H1 (cell line): ENCODE data around the gene CAMTA1. TPM values are rescaled to one million over a fixed set of nuclear protein-coding genes. Genes with fewer than 3 reads are reported as not detected.

Experiments used
- CTCF ChIA-PET: fragments of 300-600 bp; sonication (Branson Sonifier 250); formaldehyde crosslinking; loops from one replicate; lab custom pipeline; 2021; ENCODE audit not compliant: partially characterized antibody; lab: Charles Lee
- POLR2A ChIA-PET: fragments of 300-600 bp; sonication (Branson Sonifier 250); formaldehyde crosslinking; loops from one replicate; lab custom pipeline; 2021; ENCODE audit warnings: inconsistent platforms; ENCODE audit not compliant: partially characterized antibody; lab: Charles Lee
- DNase-seq, 2 experiments: peaks; one replicate each; pipeline versions ENCODE4 v3.0.0 to v3.0.0-alpha.2; 2010 to 2022; ENCODE audit warnings: low spot score in 2 of 2, low read depth in 1 of 2, mixed read lengths in 1 of 2
- FAIRE-seq: peaks from 2 replicates; lab custom pipeline; 2011; peaks lifted over from hg19 to GRCh38; lab: Jason Lieb, UNC
- H2AFZ ChIP-seq: 2 replicates; pipeline ENCODE4 v1.8.1; 2012; ENCODE audit warnings: low read length, inconsistent platforms
- H2AK5ac ChIP-seq: 2 replicates; pipeline ENCODE4 v1.6.1; 2013; ENCODE audit warnings: low read depth, low read length
- H2BK120ac ChIP-seq: replicated peaks from 2 replicates; pipeline ENCODE3; 2013; ENCODE audit warnings: low read depth, low read length, inconsistent platforms
- H2BK12ac ChIP-seq: 2 replicates; pipeline ENCODE4 v1.6.1; 2013; ENCODE audit warnings: low read depth, low read length
- H2BK15ac ChIP-seq: 2 replicates; pipeline ENCODE4 v1.6.1; 2013; ENCODE audit warnings: low read length
- H2BK20ac ChIP-seq: 2 replicates; pipeline ENCODE4 v1.6.1; 2013; ENCODE audit warnings: low read length
- H2BK5ac ChIP-seq: 2 replicates; pipeline ENCODE4 v1.6.1; 2013; ENCODE audit warnings: low read depth, low read length
- H3K14ac ChIP-seq: 2 replicates; pipeline ENCODE4 v1.6.1; 2013; ENCODE audit warnings: inconsistent platforms; ENCODE audit not compliant: insufficient read length
- H3K18ac ChIP-seq: 2 replicates; pipeline ENCODE4 v1.6.1; 2013; ENCODE audit warnings: low read length; ENCODE audit errors: extremely low read depth
- H3K23ac ChIP-seq: 2 replicates; pipeline ENCODE4 v1.6.1; 2013; ENCODE audit warnings: inconsistent platforms; ENCODE audit not compliant: insufficient read length
- H3K23me2 ChIP-seq: 2 replicates; pipeline ENCODE4 v1.6.1; 2013; ENCODE audit warnings: low read depth, low read length
- H3K27ac ChIP-seq: 2 replicates; pipeline ENCODE4 v1.6.1; 2011; ENCODE audit warnings: low read depth, low read length, inconsistent platforms
- H3K27me3 ChIP-seq, 4 experiments: replicated peaks in 1 of 4; 1 replicate in 1 of 4; 2 replicates in 3 of 4; pipeline versions ENCODE4 v1.6.1 to v1.8.1; 2011 to 2013; ENCODE audit warnings: low read length in 3 of 4, mild to moderate bottlenecking in 3 of 4, inconsistent platforms in 2 of 4, mixed read lengths in 2 of 4, moderate library complexity in 1 of 4; ENCODE audit not compliant: control insufficient read depth in 3 of 4, insufficient read depth in 3 of 4; ENCODE audit errors: extremely low read depth in 1 of 4
- H3K36me3 ChIP-seq, 4 experiments: 2 replicates each; pipeline versions ENCODE4 v1.6.1 to v1.8.1; 2011 to 2013; ENCODE audit warnings: mild to moderate bottlenecking in 4 of 4, low read length in 3 of 4, moderate library complexity in 2 of 4, control low read depth in 1 of 4, inconsistent platforms in 1 of 4; ENCODE audit not compliant: insufficient read depth in 4 of 4, control insufficient read depth in 2 of 4
- H3K4ac ChIP-seq: replicated peaks from 2 replicates; pipeline ENCODE3; 2013; ENCODE audit warnings: low read length, low read depth, mixed read lengths, inconsistent platforms; ENCODE audit not compliant: insufficient read length
- H3K4me1 ChIP-seq, 4 experiments: replicated peaks in 1 of 4; 1 replicate in 1 of 4; 2 replicates in 3 of 4; pipeline versions ENCODE4 v1.6.1 to v1.8.1; 2011 to 2013; ENCODE audit warnings: low read length in 3 of 4, inconsistent platforms in 2 of 4, mixed read lengths in 1 of 4; ENCODE audit not compliant: insufficient read depth in 4 of 4, control insufficient read depth in 3 of 4
- H3K4me2 ChIP-seq, 2 experiments: 2 replicates each; pipeline versions ENCODE4 v1.6.1 to v1.8.1; 2011 to 2013; ENCODE audit warnings: low read depth in 2 of 2, low read length in 2 of 2, control low read depth in 1 of 2, inconsistent platforms in 1 of 2, mild to moderate bottlenecking in 1 of 2; ENCODE audit not compliant: insufficient read depth in 1 of 2
- H3K4me3 ChIP-seq, 4 experiments: fragments of 200-600, 300-600 bp in 1 of 4; sonication (generic), shearing (Covaris generic), sonication (Bioruptor Twin) in 1 of 4; 2 replicates each; pipeline versions ENCODE4 v1.5.1 to v1.8.1; 2011 to 2016; ENCODE audit warnings: low read length in 4 of 4, low read depth in 3 of 4, control low read depth in 2 of 4, inconsistent platforms in 2 of 4, mild to moderate bottlenecking in 2 of 4, mixed read lengths in 1 of 4, moderate library complexity in 1 of 4; ENCODE audit not compliant: insufficient read depth in 2 of 4; ENCODE audit errors: extremely low read depth in 1 of 4
- H3K56ac ChIP-seq: replicated peaks from 2 replicates; pipeline ENCODE3; 2013; ENCODE audit warnings: low read depth, mild to moderate bottlenecking, mixed read lengths, low read length, inconsistent platforms; ENCODE audit not compliant: insufficient read length
- H3K79me1 ChIP-seq: 2 replicates; pipeline ENCODE4 v1.6.1; 2013; ENCODE audit warnings: low read depth, low read length, control low read depth
- H3K79me2 ChIP-seq, 2 experiments: 2 replicates each; pipeline versions ENCODE4 v1.6.1 to v1.8.1; 2012 to 2013; ENCODE audit warnings: low read length in 2 of 2, mild to moderate bottlenecking in 2 of 2, inconsistent platforms in 1 of 2; ENCODE audit not compliant: insufficient read depth in 2 of 2, control insufficient read depth in 1 of 2
- H3K9ac ChIP-seq, 4 experiments: replicated peaks in 1 of 4; 1 replicate in 1 of 4; 2 replicates in 3 of 4; pipeline versions ENCODE4 v1.6.1 to v1.8.1; 2011 to 2013; ENCODE audit warnings: low read depth in 3 of 4, low read length in 3 of 4, control low read depth in 2 of 4, mild to moderate bottlenecking in 2 of 4, moderate library complexity in 2 of 4, inconsistent platforms in 1 of 4; ENCODE audit errors: extremely low read depth in 1 of 4
- H3K9me3 ChIP-seq, 2 experiments: 2 replicates each; pipeline versions ENCODE4 v1.6.1 to v1.8.1; 2012 to 2013; ENCODE audit warnings: mild to moderate bottlenecking in 2 of 2, moderate library complexity in 2 of 2, control low read depth in 1 of 2, inconsistent platforms in 1 of 2, low read depth in 1 of 2, low read length in 1 of 2, mixed read lengths in 1 of 2; ENCODE audit not compliant: insufficient read depth in 2 of 2
- H4K20me1 ChIP-seq, 2 experiments: replicated peaks in 1 of 2; 2 replicates each; pipeline versions ENCODE3 to v1.8.1; 2011 to 2013; ENCODE audit warnings: inconsistent platforms in 2 of 2, low read length in 2 of 2, mild to moderate bottlenecking in 1 of 2; ENCODE audit not compliant: insufficient read depth in 2 of 2, control insufficient read depth in 1 of 2
- H4K5ac ChIP-seq: 2 replicates; pipeline ENCODE4 v1.6.1; 2013; ENCODE audit warnings: low read length, low read depth, mixed read lengths, inconsistent platforms; ENCODE audit not compliant: insufficient read length
- H4K8ac ChIP-seq: 2 replicates; pipeline ENCODE4 v1.8.0; 2013; ENCODE audit warnings: mild to moderate bottlenecking, moderate library complexity, low read length, inconsistent platforms; ENCODE audit not compliant: insufficient read depth; ENCODE audit errors: extremely low read depth
- H4K91ac ChIP-seq: replicated peaks from 2 replicates; pipeline ENCODE3; 2013; ENCODE audit warnings: low read length, mixed read lengths, inconsistent platforms; ENCODE audit not compliant: insufficient read length
- POLR2AphosphoS5 ChIP-seq: IDR thresholded peaks from 2 replicates; pipeline ENCODE4 v1.6.1; 2011; ENCODE audit warnings: low read depth, low read length
- RNF2 ChIP-seq: fragments of 200-900, 300-1000 bp; sonication (generic); IDR thresholded peaks from 2 replicates; pipeline ENCODE4 v1.7.1; 2016; ENCODE audit warnings: borderline replicate concordance, low read depth, mild to moderate bottlenecking, antibody characterized with exemption, low read length; ENCODE audit not compliant: poor library complexity, severe bottlenecking; ENCODE audit errors: missing control alignments
- SIX5 ChIP-seq: IDR thresholded peaks from 2 replicates; pipeline ENCODE4 v1.6.1; 2011; ENCODE audit warnings: mild to moderate bottlenecking, low read depth, low read length
- SP2 ChIP-seq: IDR thresholded peaks from 2 replicates; pipeline ENCODE4 v1.6.1; 2012; ENCODE audit warnings: mild to moderate bottlenecking, low read length, inconsistent platforms
- SUZ12 ChIP-seq: fragments of 200-600 bp; sonication (generic); IDR thresholded peaks from 2 replicates; pipeline ENCODE4 v1.6.1; 2012; ENCODE audit warnings: mild to moderate bottlenecking, inconsistent platforms, low read length, moderate library complexity, mixed read lengths
- YY1 ChIP-seq: IDR thresholded peaks from 2 replicates; pipeline ENCODE4 v1.6.1; 2011; ENCODE audit warnings: low read depth, mild to moderate bottlenecking, low read length
- WGBS, 2 experiments: shearing (Covaris generic) in 1 of 2; methylation state at CpG; one replicate each; pipeline versions ENCODE4 v1.1.6 to v1.1.7; 2013 to 2015; ENCODE audit warnings: low lambda C conversion rate in 2 of 2, mixed read lengths in 2 of 2, inconsistent platforms in 1 of 2, low coverage in 1 of 2, missing lambda C conversion rate in 1 of 2; ENCODE audit not compliant: insufficient replicate concordance in 2 of 2, insufficient coverage in 1 of 2, insufficient read length in 1 of 2; ENCODE audit errors: extremely low coverage in 1 of 2, missing lambda C conversion rate in 1 of 2; 5-methylcytosine and 5-hydroxymethylcytosine counted together
- polyA plus RNA-seq, 7 experiments: library from polyadenylated mRNA; depleted of rRNA in 3 of 7; stranded (reverse) in 5 of 7; unstranded in 2 of 7; fragments of >200 nt in 5 of 7; fragments of 200-250 nt in 2 of 7; gene quantifications; 1 replicate in 5 of 7; 2 replicates in 1 of 7; 4 replicates in 1 of 7; pipeline versions ENCODE4 v1.2.1 to v1.2.3, GENCODE V29; 2011 to 2013; ENCODE audit warnings: missing spikeins in 2 of 7, mixed read lengths in 2 of 7
- total RNA-seq: library from RNA; stranded (reverse); fragmentation: NEBNext Ultra II Directional; extraction: Animal tissue kit (Norgen Biotek cat#: 25700); gene quantifications from 2 replicates; pipeline ENCODE4 v1.2.1, GENCODE V29; 2021

Gene CAMTA1
- total and polyA plus RNA-seq, 2 of the 8 experiments (the other 6 are each of a cell fraction or from before 2014, with no cell fraction given): 65.0 to 119 TPM

DNA sequence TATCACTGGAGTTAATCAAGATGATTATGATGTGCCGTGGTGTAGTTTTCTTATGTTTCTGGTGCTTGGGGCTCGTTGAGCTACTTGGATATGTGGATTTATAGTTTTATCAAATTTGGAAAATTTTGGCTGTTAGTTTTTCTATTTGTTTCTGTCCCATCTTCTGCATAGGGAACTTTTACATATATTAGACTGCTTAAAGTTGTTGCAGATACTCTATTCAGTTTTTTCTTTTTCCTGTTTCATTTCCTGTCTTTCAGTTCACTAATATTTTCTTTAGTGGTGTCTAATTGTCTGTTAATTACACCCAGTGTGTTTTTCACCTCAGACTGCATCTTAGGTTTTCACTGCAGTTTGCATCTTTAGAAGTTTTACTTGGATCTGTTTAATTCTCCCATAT, 247.7 kb downstream of the CAMTA1 start:
- TF ChIP-seq SP2: no peak
- no peak for TF ChIP-seq SUZ12
- TF ChIP-seq RNF2: no peak
- TF ChIP-seq POLR2AphosphoS5: no peak
- no peak for TF ChIP-seq YY1
- no peak for TF ChIP-seq SIX5
- ChIA-PET POLR2A (no interaction called here), CTCF (no interaction called here)
- DNase-seq (no peak), FAIRE-seq (no peak)
- no peak overlapping the region for H3K4me2 ChIP-seq
- WGBS, 2 experiments: 91% methylated on average over 2 of the region's 2 CpGs; no CpG with 5 or more reads in 1 of the 2 experiments
- H3K27me3 ChIP-seq: no peaks in the 10 kb centered on the region
- H2BK120ac ChIP-seq: no peak overlapping the region
- H2BK20ac ChIP-seq: no peak overlapping the region
- H3K27ac ChIP-seq: no peak overlapping the region
- no peak overlapping the region for H4K5ac ChIP-seq
- no peak overlapping the region for H3K4ac ChIP-seq
- no peak overlapping the region for H3K4me3 ChIP-seq
- H3K23ac ChIP-seq: no peak overlapping the region
- H2BK5ac ChIP-seq: no peak overlapping the region
- no peak overlapping the region for H3K14ac ChIP-seq
- no peak overlapping the region for H3K56ac ChIP-seq
- H3K9me3 ChIP-seq: 0 out of 4 replicates have a peak, but pooled peaks cover 0 to 3% of the 10 kb centered on the region in 2 experiments
- H2AFZ ChIP-seq: no peak overlapping the region
- no peaks in the 10 kb centered on the region for H3K36me3 ChIP-seq
- no peaks in the 10 kb centered on the region for H3K79me1 ChIP-seq
- H3K9ac ChIP-seq: no peak overlapping the region
- no peak overlapping the region for H3K18ac ChIP-seq
- no peaks in the 10 kb centered on the region for H3K4me1 ChIP-seq
- H4K91ac ChIP-seq: no peak overlapping the region
- no peaks in the 10 kb centered on the region for H4K20me1 ChIP-seq
- no peak overlapping the region for H2BK12ac ChIP-seq
- H4K8ac ChIP-seq: no peak overlapping the region
- H3K23me2 ChIP-seq: no peaks in the 10 kb centered on the region
- H2BK15ac ChIP-seq: no peak overlapping the region
- no peak overlapping the region for H2AK5ac ChIP-seq
- no peaks in the 10 kb centered on the region for H3K79me2 ChIP-seq
